ENCODE results near the gene PHACTR1.

PHACTR1 gene

GRCh38 chr6:13334953-13335352 is 618.4 kb downstream of the PHACTR1 start:
- no peak for DNase-seq

- DNase-seq, result peak; percentile 82
These were observed 620.0 kb downstream of the PHACTR1 start for GRCh38 chr6:13336553-13336952.

GRCh38 chr6:13338038-13338437 is 621.5 kb downstream of the PHACTR1 start:
- peak; percentile 87 to 90 for DNase-seq

All from AML-193 (cell line).